OCI-LY1 (cell line): ENCODE measurements around the gene BIN1.

Source experiments
- H2AFZ ChIP-seq: fragments of 200-600 bp; sonication (generic), shearing (Covaris generic); 2 replicates; pipeline ENCODE4 v1.6.0; 2014; ENCODE audit warnings: antibody characterized with exemption, mild to moderate bottlenecking, low read length
- H3F3A ChIP-seq: fragments of 200-600 bp; sonication (generic), shearing (Covaris generic); 2 replicates; pipeline ENCODE4 v1.6.0; 2014; ENCODE audit warnings: mild to moderate bottlenecking, antibody characterized with exemption, low read length, moderate library complexity; ENCODE audit not compliant: insufficient read depth
- H3K27ac ChIP-seq: fragments of 200-600 bp; sonication (generic); 2 replicates; pipeline ENCODE4 v1.5.1; 2014; ENCODE audit warnings: low read length, mixed run types, mild to moderate bottlenecking, low read depth; ENCODE audit not compliant: poor library complexity, severe bottlenecking
- H3K27me3 ChIP-seq: fragments of 200-600 bp; sonication (generic); 2 replicates; pipeline ENCODE4 v1.6.0; 2014; ENCODE audit warnings: antibody characterized with exemption, mild to moderate bottlenecking, low read length, moderate library complexity; ENCODE audit not compliant: insufficient read depth
- H3K36me3 ChIP-seq: fragments of 200-600 bp; sonication (generic); 2 replicates; pipeline ENCODE4 v1.6.1; 2014; ENCODE audit warnings: mild to moderate bottlenecking, antibody characterized with exemption, low read length, moderate library complexity, mixed read lengths; ENCODE audit not compliant: insufficient read depth
- H3K4me1 ChIP-seq: fragments of 200-600 bp; sonication (generic); 2 replicates; pipeline ENCODE4 v1.5.1; 2014; ENCODE audit warnings: mild to moderate bottlenecking, low read length, moderate library complexity; ENCODE audit not compliant: insufficient read depth, severe bottlenecking
- H3K4me2 ChIP-seq: fragments of 200-600 bp; sonication (generic), shearing (Covaris generic); 2 replicates; pipeline ENCODE4 v1.6.1; 2014; ENCODE audit warnings: low read length
- H3K4me3 ChIP-seq: fragments of 200-600 bp; sonication (generic); 2 replicates; pipeline ENCODE4 v1.5.1; 2014; ENCODE audit warnings: low read length, low read depth, mild to moderate bottlenecking, mixed read lengths; ENCODE audit not compliant: poor library complexity, severe bottlenecking
- H3K79me2 ChIP-seq: fragments of 200-600 bp; shearing (Covaris generic); 2 replicates; pipeline ENCODE4 v1.6.1; 2016; ENCODE audit warnings: mixed run types, low read length, mixed read lengths; ENCODE audit not compliant: insufficient read depth
- H3K9ac ChIP-seq: fragments of 200-600 bp; sonication (generic), shearing (Covaris generic); 2 replicates; pipeline ENCODE4 v1.6.1; 2014; ENCODE audit warnings: mild to moderate bottlenecking, low read length, mixed read lengths
- H3K9me2 ChIP-seq: fragments of 200-600 bp; sonication (generic), shearing (Covaris generic); 2 replicates; pipeline ENCODE4 v1.6.1; 2014; ENCODE audit warnings: low read depth, mild to moderate bottlenecking, low read length, mixed read lengths
- H3K9me3 ChIP-seq: fragments of 200-600 bp; shearing (Covaris generic); 2 replicates; pipeline ENCODE4 v1.6.1; 2014; ENCODE audit warnings: low read length, mixed read lengths
- H4K20me1 ChIP-seq: fragments of 200-600 bp; sonication (generic), shearing (Covaris generic); 2 replicates; pipeline ENCODE4 v1.6.0; 2016; ENCODE audit warnings: mild to moderate bottlenecking, low read length; ENCODE audit not compliant: insufficient read depth
- CTCF ChIP-seq: fragments of 200-600 bp; sonication (generic), shearing (Covaris generic); IDR thresholded peaks from 2 replicates; pipeline ENCODE4 v1.5.1; 2017; ENCODE audit warnings: mild to moderate bottlenecking, antibody characterized with exemption, low read length, moderate library complexity, mixed read lengths
- EZH2 ChIP-seq: fragments of 200-600 bp; sonication (generic), shearing (Covaris generic); IDR thresholded peaks from 2 replicates; pipeline ENCODE4 v1.8.0; 2017; ENCODE audit warnings: borderline replicate concordance, mixed run types, mild to moderate bottlenecking, antibody characterized with exemption, low read length, moderate library complexity, mixed read lengths

BIN1 gene

GRCh38 chr2:127027715-127028114 lies 79.2 kb downstream of the BIN1 start:
- H3K9me2 ChIP-seq: no peaks in the 10 kb centered on the region
- H3K4me2 ChIP-seq: no peak overlapping the region
- no peak overlapping the region for H3K27ac ChIP-seq
- no peak overlapping the region for H3K4me3 ChIP-seq
- H3F3A ChIP-seq: no peaks in the 10 kb centered on the region
- H3K36me3 ChIP-seq: no peaks in the 10 kb centered on the region
- H3K4me1 ChIP-seq: no peaks in the 10 kb centered on the region
- peaks cover 3% of the 10 kb centered on the region; the same call in 1 of the 2 replicates for H3K27me3 ChIP-seq
- H2AFZ ChIP-seq: no peak overlapping the region
- TF ChIP-seq CTCF (peak; percentile 34; the same call in 1 of the 2 replicates), EZH2 (no peak)
- no peaks in the 10 kb centered on the region for H3K9me3 ChIP-seq
- no peaks in the 10 kb centered on the region for H4K20me1 ChIP-seq
- H3K9ac ChIP-seq: no peak overlapping the region
- no peaks in the 10 kb centered on the region for H3K79me2 ChIP-seq

- Histone ChIP-seq H3K27ac (no peak overlapping the region), H3F3A (no peaks in the 10 kb centered on the region), H3K4me2 (no peak overlapping the region), H3K36me3 (no peaks in the 10 kb centered on the region), H3K9me2 (no peaks in the 10 kb centered on the region), H3K9ac (no peak overlapping the region), H3K4me3 (no peak overlapping the region), H3K9me3 (no peaks in the 10 kb centered on the region), H3K79me2 (no peaks in the 10 kb centered on the region), H4K20me1 (no peaks in the 10 kb centered on the region), H2AFZ (no peak overlapping the region), H3K4me1 (no peaks in the 10 kb centered on the region), H3K27me3 (no peaks in the 10 kb centered on the region)
- no peak for TF ChIP-seq CTCF
- no peak for TF ChIP-seq EZH2
Observed at GRCh38 chr2:127025359-127026166, 81.4 kb downstream of the BIN1 start.

GRCh38 chr2:127024769-127025358 lies 82.1 kb downstream of the BIN1 start:
- Histone ChIP-seq H3K9ac (no peak overlapping the region), H3K4me2 (no peak overlapping the region), H3K4me1 (no peaks in the 10 kb centered on the region), H3F3A (no peaks in the 10 kb centered on the region), H3K9me3 (no peaks in the 10 kb centered on the region), H3K36me3 (no peaks in the 10 kb centered on the region), H3K79me2 (no peaks in the 10 kb centered on the region), H2AFZ (no peak overlapping the region), H3K9me2 (no peaks in the 10 kb centered on the region), H3K27me3 (peaks cover 3% of the 10 kb centered on the region; the same call in 1 of the 2 replicates), H3K27ac (no peak overlapping the region), H4K20me1 (no peaks in the 10 kb centered on the region), H3K4me3 (no peak overlapping the region)
- TF ChIP-seq EZH2: no peak
- TF ChIP-seq CTCF: no peak
